ENCODE results near the gene FAM13A. TPM values are rescaled to one million over a fixed set of nuclear protein-coding genes. Genes with fewer than 3 reads are reported as not detected.

The FAM13A gene
- total and polyA plus RNA-seq, 2 of the 13 experiments (the other 11 are each of a cell fraction or from before 2014, with no cell fraction given), result 1.2 to 36.2 TPM

DNA sequence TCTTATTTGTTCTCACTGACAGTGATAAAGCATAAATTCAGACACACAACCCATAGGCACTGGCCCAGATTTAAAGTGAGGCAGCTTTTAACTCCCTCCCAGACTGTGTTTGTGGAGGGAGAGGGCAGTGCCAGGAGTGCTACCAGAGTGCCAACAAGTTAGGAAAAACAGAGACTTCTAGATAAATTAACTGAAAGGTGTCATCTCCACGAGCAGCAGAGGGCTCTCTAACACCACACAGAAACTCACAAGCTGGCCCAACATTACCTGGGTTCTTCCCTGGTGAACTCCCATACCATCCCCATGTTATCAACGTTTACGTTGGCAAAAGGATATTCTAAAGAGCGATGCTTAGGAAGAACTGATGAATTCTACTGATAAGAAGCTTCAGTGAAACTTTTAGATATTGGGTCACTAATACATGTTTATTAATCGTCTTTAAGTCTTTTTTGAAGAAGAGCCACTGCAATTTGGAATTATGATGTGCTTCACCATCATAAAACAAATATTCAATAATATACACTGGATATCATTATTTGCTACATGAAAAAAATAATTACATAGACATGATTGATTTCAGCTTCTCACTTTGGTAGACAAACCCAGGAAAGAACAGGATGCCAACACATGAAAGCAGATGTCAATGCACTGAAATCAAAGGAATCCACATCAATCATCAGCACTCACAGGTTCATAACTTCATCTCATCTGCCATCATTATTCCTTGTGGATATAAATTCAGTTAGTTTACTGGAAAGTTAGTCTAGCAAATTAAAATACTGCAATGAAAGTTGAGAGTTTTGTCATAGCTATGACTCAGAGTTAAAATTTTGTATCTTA lies 238.1 kb downstream of the FAM13A start:
- peaks cover 75% of the 10 kb centered on the region for H3K4me1 ChIP-seq (ENCODE audit: insufficient read depth, low read length)
- no peaks in the 10 kb centered on the region for H3K9me3 ChIP-seq (ENCODE audit: low read length)
- no TSS peak for BruUV-seq (replicated peaks)
- H2AFZ ChIP-seq (ENCODE audit: low read length), result no peak overlapping the region
- H3K4me2 ChIP-seq (ENCODE audit: low read depth, low read length), result peak overlapping the region; percentile 89; the same call in 1 of the 2 replicates
- H3K4me3 ChIP-seq (replicated peaks in 1 of 3; ENCODE audit: insufficient read depth in 1 of 3, low read depth in 2 of 3, low read length in 3 of 3), result peak overlapping the region in 2 of 3 experiments; percentile 20 to 76; a peak in 2 of 6 replicates
- H3K36me3 ChIP-seq (replicated peaks in 1 of 2; ENCODE audit: control insufficient read depth in 1 of 2, insufficient read depth in 2 of 2, low read length in 2 of 2), result no peaks in the 10 kb centered on the region
- DNase-seq (ENCODE audit: low spot score) (peak; percentile 56), ATAC-seq (peak; percentile 61), FAIRE-seq (peak; percentile 85)
- in situ Hi-C loops (cut with HindIII; ENCODE audit: extremely low pct_ligation_motif_present, low pct_unique_long_range_greater_than_20kb) (loop anchor here (5.0 to 25.0 kb wide), 2 partner anchors 203 to 282 kb away; no protein-coding TSS in a partner anchor), intact Hi-C loops (cut with micrococcal nuclease; ENCODE audit: unreplicated experiment) (loop anchor here (1.0 to 5.0 kb wide), 4 partner anchors 68 to 293 kb away; partner anchors contain the start of gene TIGD2)
- H3K27me3 ChIP-seq (ENCODE audit: control insufficient read depth in 1 of 2, insufficient read depth in 2 of 2, low read length in 2 of 2), result no peaks in the 10 kb centered on the region; a peak in 1 of 5 replicates
- TF ChIP-seq, protein P1, sequence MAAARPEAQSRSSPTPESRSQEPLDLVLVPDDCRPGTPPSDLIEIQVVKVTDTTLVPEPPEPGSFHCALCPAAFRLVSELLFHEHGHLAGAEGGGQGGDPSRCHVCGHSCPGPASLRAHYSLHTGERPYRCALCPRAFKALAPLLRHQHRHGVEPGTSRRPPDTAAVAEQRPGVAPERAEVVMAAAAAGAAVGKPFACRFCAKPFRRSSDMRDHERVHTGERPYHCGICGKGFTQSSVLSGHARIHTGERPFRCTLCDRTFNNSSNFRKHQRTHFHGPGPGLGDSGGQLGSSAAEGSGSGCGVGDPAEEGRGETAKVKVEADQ (CRISPR knock-in tag; IDR thresholded peaks at IDR 0.05; ENCODE audit: borderline replicate concordance), result no peak
- TF ChIP-seq ZNF326 (CRISPR knock-in tag; IDR thresholded peaks at IDR 0.05; ENCODE audit: borderline replicate concordance) (no peak), FOSL2 (CRISPR knock-in tag; IDR thresholded peaks at IDR 0.05) (0 out of 2 replicates have a peak, but pooled peaks have one; percentile 10), RAD21 (CRISPR knock-in tag; IDR thresholded peaks at IDR 0.05) (peak; percentile 74), ZNF569 (CRISPR knock-in tag; IDR thresholded peaks at IDR 0.05; ENCODE audit: borderline replicate concordance) (no peak), ZNF331 (CRISPR knock-in tag; IDR thresholded peaks at IDR 0.05) (peak; percentile 16; the same call in 1 of the 2 replicates), RBM39 (IDR thresholded peaks at IDR 0.05; ENCODE audit: low read depth, low read length, poor library complexity, severe bottlenecking) (no peak), ZBTB42 (CRISPR knock-in tag; IDR thresholded peaks at IDR 0.05) (no peak), SMAD3 (CRISPR knock-in tag; IDR thresholded peaks at IDR 0.05) (peak; percentile 44; the same call in 1 of the 2 replicates), SMC3 (IDR thresholded peaks at IDR 0.05; ENCODE audit: low read length) (peak; percentile 88), STAG1 (CRISPR knock-in tag; IDR thresholded peaks at IDR 0.05) (peak; percentile 84)
- TF ChIP-seq, protein P2, sequence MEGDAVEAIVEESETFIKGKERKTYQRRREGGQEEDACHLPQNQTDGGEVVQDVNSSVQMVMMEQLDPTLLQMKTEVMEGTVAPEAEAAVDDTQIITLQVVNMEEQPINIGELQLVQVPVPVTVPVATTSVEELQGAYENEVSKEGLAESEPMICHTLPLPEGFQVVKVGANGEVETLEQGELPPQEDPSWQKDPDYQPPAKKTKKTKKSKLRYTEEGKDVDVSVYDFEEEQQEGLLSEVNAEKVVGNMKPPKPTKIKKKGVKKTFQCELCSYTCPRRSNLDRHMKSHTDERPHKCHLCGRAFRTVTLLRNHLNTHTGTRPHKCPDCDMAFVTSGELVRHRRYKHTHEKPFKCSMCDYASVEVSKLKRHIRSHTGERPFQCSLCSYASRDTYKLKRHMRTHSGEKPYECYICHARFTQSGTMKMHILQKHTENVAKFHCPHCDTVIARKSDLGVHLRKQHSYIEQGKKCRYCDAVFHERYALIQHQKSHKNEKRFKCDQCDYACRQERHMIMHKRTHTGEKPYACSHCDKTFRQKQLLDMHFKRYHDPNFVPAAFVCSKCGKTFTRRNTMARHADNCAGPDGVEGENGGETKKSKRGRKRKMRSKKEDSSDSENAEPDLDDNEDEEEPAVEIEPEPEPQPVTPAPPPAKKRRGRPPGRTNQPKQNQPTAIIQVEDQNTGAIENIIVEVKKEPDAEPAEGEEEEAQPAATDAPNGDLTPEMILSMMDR (CRISPR knock-in tag; IDR thresholded peaks at IDR 0.05), result peak; percentile 79
- TF ChIP-seq, protein P3, sequence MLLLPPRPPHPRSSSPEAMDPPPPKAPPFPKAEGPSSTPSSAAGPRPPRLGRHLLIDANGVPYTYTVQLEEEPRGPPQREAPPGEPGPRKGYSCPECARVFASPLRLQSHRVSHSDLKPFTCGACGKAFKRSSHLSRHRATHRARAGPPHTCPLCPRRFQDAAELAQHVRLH (CRISPR knock-in tag; IDR thresholded peaks at IDR 0.05; ENCODE audit: borderline replicate concordance, low read depth), result no peak
- H3K9ac ChIP-seq (ENCODE audit: insufficient read depth, low read depth, low read length), result no peak overlapping the region; the same call in 1 of the 2 replicates
- H4K20me1 ChIP-seq (ENCODE audit: insufficient read depth, low read length), result peaks cover 49% of the 10 kb centered on the region
- H3K79me2 ChIP-seq (ENCODE audit: insufficient read depth, low read length), result peaks cover 87% of the 10 kb centered on the region
- ChIA-PET CTCF (ENCODE audit: low intra/inter-chr PET ratio, low total read pairs) (interaction anchor here (1.6 to 5.5 kb wide), 2 partner anchors 205 to 293 kb away, joined by 4 to 78 read pairs; partner anchors contain the start of gene TIGD2), POLR2A (no interaction called here)
- 32% methylated on average over 5 of the region's 5 CpGs for WGBS (ENCODE audit: low lambda C conversion rate)
- H3K27ac ChIP-seq (ENCODE audit: extremely low read length, insufficient read depth, low read length), result no peak overlapping the region
